ENCODE results near the gene TBC1D2.
A peak's percentile ranks its signal among the peaks of the same experiment; 100 is the strongest.

The TBC1D2 gene

DNA sequence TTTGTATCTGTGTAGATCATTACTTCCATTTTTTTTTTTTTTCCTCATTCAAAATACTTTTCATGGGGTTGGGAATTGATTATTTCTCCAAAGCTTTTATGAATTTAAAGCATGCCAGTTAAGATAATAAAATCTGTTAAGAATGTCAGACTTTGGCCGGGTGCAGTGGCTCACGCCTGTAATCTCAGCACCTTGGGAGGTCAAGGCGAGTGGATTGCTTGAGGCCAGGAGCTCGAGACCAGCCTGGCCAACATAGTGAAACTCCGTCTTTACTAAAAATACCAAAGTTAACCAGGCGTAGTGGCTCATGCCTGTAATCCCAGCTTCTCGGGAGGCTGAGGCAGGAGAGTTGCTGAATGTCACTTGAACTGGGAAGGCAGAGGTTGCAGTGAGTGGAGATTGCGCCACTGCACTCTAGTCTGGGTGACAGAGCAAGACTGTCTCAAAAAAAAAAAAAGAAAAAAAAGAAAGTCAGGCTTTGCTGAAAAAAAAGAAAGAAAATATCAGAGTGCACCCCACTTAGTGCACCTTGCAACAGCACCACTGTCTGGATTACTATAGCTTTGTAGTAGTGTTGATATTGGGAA, 18.5 kb downstream of the TBC1D2 start:
- no peak for DNase-seq

DNA sequence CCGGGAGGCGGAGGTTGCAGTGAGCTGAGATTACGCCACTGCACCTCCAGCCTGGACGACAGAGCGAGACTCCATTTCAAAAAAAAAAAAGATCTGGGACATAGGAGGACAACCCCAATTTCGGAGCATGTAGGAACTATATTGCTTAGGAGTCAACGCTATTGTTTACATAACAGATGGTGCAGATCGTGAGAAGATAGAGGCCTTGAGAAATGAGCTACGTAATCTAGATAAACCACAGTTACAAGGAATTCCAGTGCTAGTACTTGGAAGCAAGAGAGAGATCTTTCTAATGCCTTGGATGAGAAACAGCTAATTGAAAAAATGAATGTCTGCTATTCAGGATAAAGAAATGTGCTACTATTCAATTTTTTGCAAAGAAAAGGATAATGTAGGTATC, 20.3 kb downstream of the TBC1D2 start:
- DNase-seq, result no peak

- DNase-seq, result no peak
These were observed 21.1 kb downstream of the TBC1D2 start for GRCh38 chr9:98234245-98234825.

GRCh38 chr9:98232926-98233325, 22.5 kb downstream of the TBC1D2 start:
- DNase-seq, result no peak

GRCh38 chr9:98231770-98232478, 23.5 kb downstream of the TBC1D2 start:
- DNase-seq, result no peak

DNA sequence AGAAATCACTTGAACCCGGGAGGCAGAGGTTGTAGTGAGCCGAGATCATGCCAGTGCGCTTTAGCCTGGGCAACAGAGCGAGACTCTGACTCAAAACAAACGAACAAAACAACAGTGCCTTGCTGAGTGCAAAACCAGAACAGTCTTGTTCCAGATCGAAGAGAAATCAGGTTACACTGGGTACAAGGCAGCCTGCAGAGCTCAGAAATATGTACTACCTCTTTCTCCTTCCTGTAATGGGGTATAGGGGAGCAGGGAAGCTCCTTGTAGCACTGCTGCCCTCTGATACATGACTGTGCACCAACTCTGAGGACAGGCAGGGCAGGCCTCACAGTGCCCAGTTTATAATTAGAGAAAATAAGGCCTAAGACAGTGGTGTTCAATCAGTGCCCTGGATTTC, 24.7 kb downstream of the TBC1D2 start:
- no peak for DNase-seq

DNA sequence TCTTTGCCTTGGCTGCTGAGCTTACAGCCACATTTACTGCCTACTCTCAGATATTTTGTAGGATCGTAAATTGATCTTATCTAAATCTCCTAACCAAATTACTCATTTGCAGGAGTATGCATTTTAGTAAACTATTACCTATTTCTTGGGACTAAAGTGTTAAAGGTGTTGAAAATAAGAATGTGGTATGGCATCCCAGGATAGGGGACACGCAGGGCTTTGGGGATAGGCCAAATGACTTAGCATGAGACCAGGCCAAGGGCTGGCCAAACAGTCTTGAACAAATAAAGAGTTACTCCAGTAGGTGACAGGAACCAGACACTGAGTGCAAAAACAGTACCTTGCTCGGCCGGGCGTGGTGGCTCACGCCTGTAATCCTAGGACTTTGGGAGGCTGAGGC, 25.1 kb downstream of the TBC1D2 start:
- no peak for DNase-seq

- DNase-seq, result no peak
These were observed 25.8 kb downstream of the TBC1D2 start for GRCh38 chr9:98229620-98230019.

DNA sequence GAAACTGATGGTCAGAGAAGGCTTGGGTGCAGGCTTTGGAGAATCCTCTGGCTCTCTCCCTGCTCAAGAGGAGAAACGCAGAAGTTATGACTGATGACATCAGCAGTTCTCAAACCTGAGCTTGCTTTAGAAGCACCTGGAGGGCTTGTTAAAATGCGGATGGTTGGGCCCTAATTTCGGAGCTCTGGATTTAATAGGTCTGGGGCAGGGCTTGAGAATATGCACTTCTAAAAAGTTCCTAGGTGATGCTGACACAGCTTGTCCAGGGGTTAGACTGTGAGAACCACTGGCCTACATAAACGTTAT, 26.4 kb downstream of the TBC1D2 start:
- no peak for DNase-seq

DNA sequence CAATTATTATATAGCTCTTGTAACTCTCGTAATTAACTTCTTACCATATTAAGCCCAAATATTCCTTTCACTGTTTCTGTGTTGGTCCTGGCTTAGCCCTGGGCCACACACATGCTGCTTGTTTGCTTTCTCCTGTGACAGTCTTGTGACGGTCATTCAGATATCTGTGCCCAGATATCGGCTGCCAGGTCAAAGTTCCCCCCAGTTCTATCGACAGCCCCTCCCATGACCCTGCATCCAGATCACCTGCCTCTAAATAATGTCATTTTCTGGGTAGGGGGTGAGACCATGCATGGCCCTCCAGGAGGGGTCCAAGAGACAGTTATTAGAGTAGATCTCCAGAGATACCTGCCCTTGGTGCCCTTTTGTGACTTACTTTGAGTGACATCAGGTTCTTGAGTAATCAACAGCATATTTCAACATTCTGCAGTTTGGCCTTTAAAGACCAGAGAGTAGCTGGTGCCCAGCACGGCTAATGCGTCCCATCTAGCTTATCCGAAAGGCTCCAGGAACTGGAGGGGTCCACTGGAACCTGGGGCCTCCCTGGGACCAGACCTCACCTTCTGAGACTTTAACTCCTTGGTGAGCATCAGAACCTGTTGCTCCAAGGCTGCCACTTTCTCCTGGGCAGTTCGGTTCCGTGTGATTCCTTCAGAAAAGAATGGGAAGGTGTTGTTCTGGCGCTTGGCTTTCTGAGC, 26.9 kb downstream of the TBC1D2 start:
- DNase-seq, result no peak

DNA sequence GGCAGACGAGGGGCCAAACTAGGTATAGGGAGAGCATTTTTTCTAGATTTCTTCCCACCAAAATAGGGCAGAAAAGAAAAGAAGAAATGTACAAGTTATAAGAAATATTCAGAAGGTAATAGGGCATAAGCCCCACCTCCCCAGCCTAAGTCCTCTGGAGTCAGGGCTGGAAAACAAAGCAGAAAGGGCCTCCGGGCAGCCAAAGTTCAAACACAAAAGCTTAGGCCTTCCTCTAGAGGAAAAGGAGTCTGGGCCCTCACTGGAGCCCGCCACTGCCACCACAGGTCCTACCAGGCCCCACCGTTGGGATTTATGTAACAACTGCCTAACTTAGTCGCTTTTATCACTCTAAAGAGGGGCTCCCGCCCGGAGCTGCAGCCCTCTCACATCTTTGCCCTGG, 27.6 kb downstream of the TBC1D2 start:
- DNase-seq, result no peak

- DNase-seq, result no peak
These were observed 28.5 kb downstream of the TBC1D2 start for GRCh38 chr9:98226957-98227356.

GRCh38 chr9:98226516-98226915, 28.9 kb downstream of the TBC1D2 start:
- no peak for DNase-seq

DNA sequence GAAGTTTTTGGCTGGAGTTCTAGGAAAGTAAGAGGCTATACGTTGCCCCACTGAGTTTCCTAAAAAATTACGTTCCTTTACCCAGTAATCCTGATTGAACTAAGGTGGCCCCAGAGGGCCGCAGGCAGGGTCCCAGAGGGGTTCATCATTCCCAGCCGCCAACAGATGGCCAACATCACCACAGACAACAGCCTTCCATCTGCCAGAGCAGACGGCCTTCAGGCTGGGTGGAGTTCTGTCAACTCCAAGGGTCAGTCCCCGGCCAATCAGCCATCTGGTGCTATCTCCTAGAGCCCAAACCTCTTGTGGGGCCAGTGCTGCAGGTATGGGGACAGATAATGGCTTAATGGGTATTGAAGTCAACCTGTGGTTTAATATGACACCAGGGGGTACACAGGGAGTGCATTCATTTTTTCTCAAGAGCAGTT, 30.4 kb downstream of the TBC1D2 start:
- DNase-seq, result no peak

DNA sequence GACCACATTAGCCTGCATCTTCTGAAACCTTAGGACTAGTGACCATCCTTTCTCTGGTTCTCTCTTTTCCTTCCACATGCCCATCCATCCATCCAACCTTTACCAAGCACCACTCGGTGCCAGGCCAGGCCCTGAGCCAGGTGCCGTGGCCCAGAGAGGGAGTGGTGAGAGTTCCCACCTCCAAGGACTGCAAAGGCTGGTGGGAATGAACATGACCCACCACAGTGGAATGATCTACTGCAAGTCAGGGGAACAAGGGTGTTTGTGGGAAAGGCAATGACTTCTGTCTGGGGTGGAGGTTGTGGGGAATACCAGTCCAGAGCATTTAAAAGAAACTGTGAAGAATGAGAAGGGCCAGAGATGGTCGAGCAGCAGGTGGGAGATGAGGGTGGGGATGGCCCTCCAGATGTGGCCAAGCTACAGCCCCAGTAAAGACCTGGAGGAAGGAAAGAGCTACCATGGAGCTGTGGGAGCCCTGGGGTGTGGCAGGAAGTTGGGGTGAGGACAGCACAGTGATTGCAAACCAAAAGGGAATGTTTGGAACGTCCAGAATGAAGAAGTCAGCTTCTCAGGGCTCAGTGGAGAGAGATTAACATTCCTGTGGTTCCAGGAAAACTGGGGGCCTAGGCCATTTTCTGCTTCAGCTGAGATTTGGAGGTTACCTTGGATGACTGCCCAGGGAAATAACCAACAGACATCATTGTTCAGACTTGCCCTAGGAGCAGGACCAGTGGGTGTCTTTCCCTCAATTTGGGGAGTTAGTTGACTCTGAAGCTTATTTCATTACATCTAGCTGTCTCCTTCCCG, 32.4 kb downstream of the TBC1D2 start:
- no peak for DNase-seq

- DNase-seq, result no peak
These were observed 34.5 kb downstream of the TBC1D2 start for GRCh38 chr9:98220911-98221310.

DNA sequence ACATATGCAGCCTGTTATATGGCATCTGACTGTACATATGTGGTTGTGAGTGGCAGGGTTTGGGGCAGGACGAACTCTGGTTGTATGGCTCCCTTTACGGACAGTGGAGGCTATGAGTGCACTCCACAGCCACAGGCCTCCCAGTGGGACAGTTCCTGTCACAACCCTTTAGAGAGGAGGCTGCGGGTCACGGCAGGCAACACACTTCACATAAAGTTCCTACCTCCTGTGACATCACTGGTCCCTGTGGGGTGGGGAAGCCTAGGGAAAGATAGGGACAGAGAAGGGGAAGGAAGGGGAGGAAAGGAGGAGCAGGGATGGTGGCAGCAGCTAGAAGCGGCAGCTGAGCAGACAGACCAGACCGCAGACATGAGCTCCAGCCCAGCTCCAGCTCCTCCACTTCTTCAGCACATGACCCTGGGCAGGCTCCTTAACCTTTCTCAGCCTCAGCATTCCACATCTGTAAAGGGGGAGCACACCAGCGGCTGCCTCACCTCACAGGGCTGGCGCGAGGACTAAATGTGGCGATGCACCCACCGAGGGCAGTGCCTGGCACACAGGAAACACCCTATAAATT, 35.6 kb downstream of the TBC1D2 start:
- no peak for DNase-seq

- DNase-seq, result no peak
These were observed 36.1 kb downstream of the TBC1D2 start for GRCh38 chr9:98219364-98219716.

- no peak for DNase-seq
These were observed 36.7 kb downstream of the TBC1D2 start for GRCh38 chr9:98218562-98219363.

- DNase-seq, result no peak
These were observed 38.2 kb downstream of the TBC1D2 start for GRCh38 chr9:98217255-98217654.

GRCh38 chr9:98216391-98216790, 39.1 kb downstream of the TBC1D2 start:
- DNase-seq, result no peak

GRCh38 chr9:98215821-98216220, 39.6 kb downstream of the TBC1D2 start:
- DNase-seq, result peak; percentile 26
